Neural crest cell (in vitro differentiated cells): ENCODE results near the gene BTBD9. TPM values are rescaled to one million over a fixed set of nuclear protein-coding genes. Genes with fewer than 3 reads are reported as not detected.

ENCODE experiments used
- DNase-seq: peaks from one replicate; pipeline ENCODE4 v3.0.0; 2021; ENCODE audit warnings: low read depth, mixed read lengths, low spot score
- H3K27ac Mint-ChIP-seq: one replicate; pipeline ENCODE4 v1.8.0; 2021; ENCODE audit warnings: mild to moderate bottlenecking, mixed read lengths; ENCODE audit not compliant: unreplicated experiment
- H3K27me3 Mint-ChIP-seq: 2 replicates; pipeline ENCODE4 v1.8.0; 2021; ENCODE audit warnings: low read depth, mild to moderate bottlenecking, mixed read lengths
- H3K36me3 Mint-ChIP-seq: 2 replicates; pipeline ENCODE4 v1.8.0; 2021; ENCODE audit warnings: low read depth, mild to moderate bottlenecking, mixed read lengths
- H3K4me1 Mint-ChIP-seq: 2 replicates; pipeline ENCODE4 v1.8.0; 2021; ENCODE audit warnings: mixed read lengths
- H3K4me3 Mint-ChIP-seq: one replicate; pipeline ENCODE4 v1.8.0; 2021; ENCODE audit warnings: mild to moderate bottlenecking, mixed read lengths
- H3K9me3 Mint-ChIP-seq: 2 replicates; pipeline ENCODE4 v1.8.0; 2021; ENCODE audit warnings: mixed read lengths
- CTCF ChIP-seq: fragments of 200-600 bp; sonication (generic); conservative IDR thresholded peaks from 2 replicates; pipeline ENCODE4 v1.5.0; 2021; ENCODE audit warnings: antibody characterized with exemption, mild to moderate bottlenecking
- total RNA-seq: library from RNA; stranded (reverse); gene quantifications from 2 replicates; pipeline ENCODE4 v1.2.1, GENCODE V29; 2021

Gene BTBD9
- total RNA-seq, 1 donor from 2014 or later: 18.0 TPM

- Mint-ChIP-seq H3K4me3 (no peak overlapping the region), H3K9me3 (no peaks in the 10 kb centered on the region), H3K4me1 (no peaks in the 10 kb centered on the region), H3K27ac (no peak overlapping the region), H3K27me3 (no peaks in the 10 kb centered on the region), H3K36me3 (peaks cover 10% of the 10 kb centered on the region)
- TF ChIP-seq CTCF: no peak
- DNase-seq: no peak
Observed at GRCh38 chr6:38593998-38594665, 45.6 kb downstream of the BTBD9 start.

DNA sequence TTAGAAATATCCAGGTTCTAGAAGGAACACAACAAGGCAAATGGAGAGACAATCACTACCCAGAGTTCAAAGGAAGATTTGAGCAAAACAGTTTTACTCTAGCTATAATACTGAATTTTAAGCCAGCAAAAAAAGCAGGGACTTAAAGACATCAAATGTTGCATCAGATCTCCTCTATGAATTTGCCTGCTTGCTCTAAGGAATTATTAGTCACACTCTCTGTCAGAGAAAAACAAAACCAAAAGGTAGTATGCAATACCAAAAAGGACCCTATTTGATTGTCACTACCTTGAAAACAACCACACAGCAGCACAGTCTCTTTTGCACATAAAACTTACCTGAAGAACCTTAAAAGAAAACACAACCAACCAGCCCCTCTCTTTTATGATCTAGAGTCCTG is 46.3 kb downstream of the BTBD9 start:
- Mint-ChIP-seq H3K4me3 (no peak overlapping the region), H3K36me3 (peaks cover 10% of the 10 kb centered on the region), H3K9me3 (no peaks in the 10 kb centered on the region), H3K4me1 (no peaks in the 10 kb centered on the region), H3K27ac (no peak overlapping the region), H3K27me3 (no peaks in the 10 kb centered on the region)
- no peak for DNase-seq
- TF ChIP-seq CTCF: no peak

- H3K9me3 Mint-ChIP-seq: no peaks in the 10 kb centered on the region
- TF ChIP-seq CTCF: no peak
Observed at GRCh38 chr6:38591439-38591838, 48.3 kb downstream of the BTBD9 start.

DNA sequence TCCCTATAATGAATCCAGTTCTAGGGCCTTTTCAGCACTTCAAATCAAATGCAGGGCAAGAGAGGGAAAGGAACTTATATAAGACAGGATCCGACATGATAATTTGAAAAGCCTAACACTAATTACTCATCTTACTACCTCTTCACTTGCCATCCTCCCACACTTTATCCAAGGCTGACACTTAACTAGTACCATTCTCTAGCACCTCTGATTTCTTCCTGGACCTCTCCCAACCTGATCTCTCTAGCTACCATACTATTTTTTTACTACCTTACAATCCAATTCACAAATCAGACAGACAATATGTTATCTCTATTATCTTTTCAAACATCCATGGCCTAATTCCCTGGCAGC is 50.4 kb downstream of the BTBD9 start:
- no peaks in the 10 kb centered on the region for H3K9me3 Mint-ChIP-seq
- no peaks in the 10 kb centered on the region for H3K4me1 Mint-ChIP-seq
- H3K36me3 Mint-ChIP-seq: peaks cover 4% of the 10 kb centered on the region
- no peak for TF ChIP-seq CTCF
- no peak for DNase-seq
- no peak overlapping the region for H3K4me3 Mint-ChIP-seq
- no peaks in the 10 kb centered on the region for H3K27me3 Mint-ChIP-seq
- H3K27ac Mint-ChIP-seq: no peak overlapping the region

More at GRCh38 chr6:38591439-38591838, 48.3 kb downstream of the BTBD9 start:
- H3K27me3 Mint-ChIP-seq: no peaks in the 10 kb centered on the region
- H3K4me3 Mint-ChIP-seq: no peak overlapping the region
- no peak overlapping the region for H3K27ac Mint-ChIP-seq
- H3K4me1 Mint-ChIP-seq: no peaks in the 10 kb centered on the region
- peaks cover 6% of the 10 kb centered on the region for H3K36me3 Mint-ChIP-seq
- no peak for DNase-seq

GRCh38 chr6:38588631-38589366 is 50.9 kb downstream of the BTBD9 start:
- no peaks in the 10 kb centered on the region for H3K9me3 Mint-ChIP-seq
- no peak overlapping the region for H3K4me3 Mint-ChIP-seq

More at GRCh38 chr6:38588631-38589366, 50.9 kb downstream of the BTBD9 start:
- Mint-ChIP-seq H3K4me1 (no peaks in the 10 kb centered on the region), H3K27ac (no peak overlapping the region), H3K27me3 (no peaks in the 10 kb centered on the region), H3K36me3 (peaks cover 4% of the 10 kb centered on the region)
- no peak for TF ChIP-seq CTCF
- DNase-seq: no peak
